Dermis microvascular lymphatic vessel endothelial cell (primary cell): ENCODE data around the gene EEF1A2. TPM values are rescaled to one million over a fixed set of nuclear protein-coding genes. Genes with fewer than 3 reads are reported as not detected.
A peak's percentile ranks its signal among the peaks of the same experiment; 100 is the strongest.

Source experiments
- DNase-seq, 2 donors: peaks; one replicate each; pipeline versions ENCODE4 v3.0.0 to v3.0.0-alpha.2; 2010; ENCODE audit warnings: low read depth in 2 of 2
- total RNA-seq: library from RNA; depleted of rRNA; stranded (reverse); fragments of >200 nt; gene quantifications from 2 replicates; pipeline ENCODE4 v1.2.1, GENCODE V29; 2014

EEF1A2 gene
- total RNA-seq = 9.2 and 22.0 TPM in 2 replicates

DNA sequence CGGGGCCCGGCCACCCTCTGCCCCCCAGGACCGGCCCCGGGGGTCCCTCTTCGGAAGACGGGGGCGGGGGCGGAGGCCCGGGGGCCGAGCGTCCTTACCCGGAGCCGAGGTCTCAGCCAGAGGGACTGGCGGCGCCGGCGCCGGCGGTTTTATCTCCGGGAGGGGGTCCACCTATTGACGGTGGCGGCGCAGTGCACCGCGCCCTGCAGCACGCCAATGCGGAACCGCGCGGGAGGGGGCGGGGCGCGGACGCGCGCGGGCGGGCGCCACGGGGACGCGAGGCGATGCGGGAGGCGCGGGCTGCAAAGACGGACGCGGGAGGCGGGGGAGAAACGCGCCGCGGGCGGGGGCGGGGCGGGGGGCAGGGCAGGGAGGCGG is at the start of gene EEF1A2:
Gene EEF1A2, minus strand, starts transcription at position 124 of the 378 bp plus-strand sequence. CDS start 1,320 bp downstream, outside the sequence.
- peak in 1 of 2 donors; percentile 30 for DNase-seq

DNA sequence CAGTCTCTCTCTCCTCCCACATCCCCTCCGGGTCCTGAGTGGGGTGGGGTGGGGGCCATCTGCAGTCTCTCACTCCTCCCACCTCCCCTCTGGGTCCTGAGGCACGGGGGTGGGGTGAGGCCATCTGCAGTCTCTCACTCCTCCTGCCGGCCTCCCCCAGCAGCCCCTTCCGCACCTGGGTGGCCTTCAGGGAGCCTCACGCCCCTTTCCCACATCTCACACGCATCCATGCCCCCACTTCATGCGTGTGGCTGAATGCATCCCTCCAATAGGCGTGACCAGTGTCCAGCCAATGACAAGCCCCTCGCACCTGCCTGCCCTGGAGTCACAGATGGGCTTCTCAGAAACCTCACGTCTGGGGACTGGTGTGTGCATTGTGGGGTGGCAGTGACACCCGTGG is 49.7 kb upstream of the EEF1A2 start:
- no peak for DNase-seq

DNA sequence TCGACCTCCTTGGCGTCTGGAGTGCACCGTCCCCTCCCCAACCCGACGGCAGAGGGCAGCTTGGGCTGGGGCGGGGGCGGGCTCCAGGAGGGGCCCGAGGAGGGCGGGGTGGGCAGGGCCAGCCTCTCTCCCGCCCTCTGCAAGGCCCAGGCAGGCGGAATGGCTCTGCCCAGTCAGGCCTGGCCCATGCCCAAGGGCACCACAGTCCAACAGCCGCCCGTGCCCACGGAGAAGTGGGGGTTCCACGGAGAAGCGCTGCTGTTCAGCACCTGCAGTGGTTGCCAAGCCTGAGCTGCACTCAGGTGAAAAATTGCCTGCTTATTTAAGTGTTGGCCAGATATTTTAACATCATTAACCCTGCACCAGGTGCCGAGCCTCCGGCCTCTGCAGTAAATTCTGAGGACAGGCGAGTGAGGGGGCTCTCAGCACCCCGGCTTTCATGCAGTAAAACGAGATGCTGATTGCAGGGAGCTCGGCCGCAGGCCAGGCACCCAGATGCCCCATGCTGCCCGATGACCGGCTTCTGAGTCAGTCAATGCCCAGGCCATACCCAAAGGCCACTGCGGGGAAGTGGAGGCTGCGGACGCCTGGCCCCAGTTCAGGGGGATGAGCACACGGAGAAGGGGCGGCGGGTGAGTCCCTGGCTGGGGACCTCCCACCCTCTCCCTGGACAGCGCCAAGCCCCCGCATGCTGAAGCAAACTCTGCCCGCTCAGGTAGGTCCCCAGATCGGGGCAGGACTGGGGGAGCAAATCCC is 49.0 kb upstream of the EEF1A2 start, which contains the start of gene SRMS:
Gene SRMS, minus strand, starts transcription at position 25 of the 756 bp plus-strand sequence. CDS start 286 bp downstream, outside the sequence.
- no peak for DNase-seq

DNA sequence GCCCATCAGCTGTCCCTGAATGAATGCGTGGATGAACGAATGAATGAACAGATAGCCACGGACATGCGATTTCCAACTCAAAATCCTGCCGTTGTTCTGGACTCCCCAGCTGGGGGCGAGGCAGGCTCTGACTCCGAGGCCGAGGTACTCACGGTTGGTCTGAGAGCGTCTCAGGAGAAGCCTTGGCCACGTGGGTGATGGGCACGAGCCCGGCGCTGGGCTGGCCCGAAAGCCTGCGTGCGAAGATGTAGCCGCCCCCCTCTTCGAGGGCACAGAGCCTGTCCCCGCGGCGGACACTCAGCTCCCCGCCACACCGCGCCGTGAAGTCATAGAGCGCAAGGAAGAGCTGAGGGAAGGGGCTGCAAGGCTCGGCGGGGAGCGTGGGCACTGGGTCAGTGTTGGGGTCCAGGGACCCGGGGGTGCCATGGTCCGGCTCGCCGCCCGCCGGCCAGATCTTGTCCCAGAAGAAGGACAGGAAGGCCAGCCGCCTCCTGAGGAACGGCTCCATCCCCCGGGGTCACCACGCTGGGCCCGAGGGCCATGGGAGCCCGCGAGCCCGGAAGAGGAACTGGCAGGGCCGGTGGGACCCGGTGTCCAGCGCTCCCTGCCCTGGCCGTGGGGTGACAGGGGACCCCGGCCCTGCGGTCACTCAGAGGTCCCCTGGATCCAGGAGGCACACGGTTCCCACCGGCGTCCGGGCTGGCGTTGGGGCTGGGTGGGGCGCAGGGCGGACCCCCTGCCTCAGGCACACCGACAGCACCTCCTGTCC is 48.3 kb upstream of the EEF1A2 start:
- no peak for DNase-seq

DNA sequence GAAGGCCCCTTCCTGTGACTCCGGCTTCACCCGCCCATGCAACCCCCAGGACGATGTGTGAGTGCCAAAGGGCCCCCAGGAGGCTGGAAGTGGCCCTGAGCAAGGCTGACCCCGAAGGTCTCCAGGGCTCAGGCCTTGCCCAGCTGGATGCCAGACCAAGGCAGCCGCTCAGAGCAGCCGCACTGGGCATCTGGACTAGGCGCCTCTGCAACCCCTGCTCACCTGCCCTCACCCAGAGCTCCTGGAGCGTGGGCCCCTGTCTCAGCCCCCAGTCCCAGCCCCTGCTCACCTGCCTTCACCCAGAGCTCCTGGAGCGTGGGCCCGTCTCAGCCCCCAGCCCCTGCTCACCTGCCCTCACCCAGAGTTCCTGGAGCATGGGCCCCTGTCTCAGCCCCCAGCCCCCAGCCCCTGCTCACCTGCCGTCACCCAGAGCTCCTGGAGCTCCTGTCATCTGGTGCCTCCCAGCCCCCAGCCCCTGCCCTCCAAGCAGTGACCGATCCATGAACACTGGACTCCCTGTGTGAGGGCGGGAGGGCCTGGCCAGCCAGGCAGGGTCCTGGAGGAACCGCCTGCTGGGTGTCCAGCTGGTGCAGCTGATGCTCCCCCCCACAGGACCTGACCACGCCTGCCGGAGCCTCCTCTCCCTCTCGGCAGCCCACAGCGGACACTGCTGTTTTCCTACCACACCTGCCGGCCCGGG is 47.5 kb upstream of the EEF1A2 start:
- DNase-seq = no peak

DNA sequence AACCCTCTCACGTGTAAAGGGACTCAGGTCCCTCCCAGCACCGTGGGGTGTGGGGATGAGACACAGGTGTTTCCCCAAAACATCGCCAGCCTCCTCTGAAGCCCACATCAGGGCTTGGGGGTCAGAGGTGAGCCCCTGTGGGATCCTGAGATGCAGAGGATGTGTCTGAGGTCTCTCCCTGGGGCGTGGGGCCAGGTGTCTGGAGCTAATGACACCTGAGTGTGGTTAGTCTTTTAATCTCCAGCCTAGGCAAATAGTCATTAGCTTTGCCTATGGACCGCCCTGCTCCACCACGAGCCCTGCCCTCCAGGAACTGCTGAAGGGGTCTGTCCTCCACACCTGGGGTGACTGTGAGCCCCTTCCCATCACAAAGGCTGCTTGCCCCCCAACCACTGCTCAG is 46.9 kb upstream of the EEF1A2 start:
- no peak for DNase-seq

DNA sequence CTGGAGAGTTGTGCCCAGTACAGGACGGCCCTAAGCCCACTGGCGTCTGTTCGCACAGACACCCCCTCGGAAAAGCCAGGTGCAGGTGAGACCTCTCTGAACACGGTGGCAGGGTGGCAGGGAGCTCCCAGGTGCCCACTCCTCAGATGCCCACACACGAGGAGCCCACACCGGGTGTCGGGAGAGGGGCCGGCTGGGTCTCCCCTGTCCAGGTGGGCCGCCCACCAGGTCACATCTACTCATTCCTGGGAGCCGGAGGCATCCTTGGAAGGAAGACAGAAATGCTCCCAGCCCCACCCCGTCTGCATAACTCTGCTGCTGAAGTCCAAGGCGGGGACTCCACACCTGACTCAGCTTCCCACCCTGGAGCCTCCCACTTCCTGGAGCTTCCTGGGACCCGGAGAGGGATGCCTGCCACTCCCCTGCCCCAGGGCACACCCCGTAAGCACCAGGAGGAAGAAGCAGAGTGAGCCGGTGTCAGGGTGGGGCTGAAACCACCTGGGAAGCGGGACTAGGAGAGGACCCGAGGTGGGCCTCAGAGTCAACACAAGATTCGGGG is 46.2 kb upstream of the EEF1A2 start:
- DNase-seq = no peak

DNA sequence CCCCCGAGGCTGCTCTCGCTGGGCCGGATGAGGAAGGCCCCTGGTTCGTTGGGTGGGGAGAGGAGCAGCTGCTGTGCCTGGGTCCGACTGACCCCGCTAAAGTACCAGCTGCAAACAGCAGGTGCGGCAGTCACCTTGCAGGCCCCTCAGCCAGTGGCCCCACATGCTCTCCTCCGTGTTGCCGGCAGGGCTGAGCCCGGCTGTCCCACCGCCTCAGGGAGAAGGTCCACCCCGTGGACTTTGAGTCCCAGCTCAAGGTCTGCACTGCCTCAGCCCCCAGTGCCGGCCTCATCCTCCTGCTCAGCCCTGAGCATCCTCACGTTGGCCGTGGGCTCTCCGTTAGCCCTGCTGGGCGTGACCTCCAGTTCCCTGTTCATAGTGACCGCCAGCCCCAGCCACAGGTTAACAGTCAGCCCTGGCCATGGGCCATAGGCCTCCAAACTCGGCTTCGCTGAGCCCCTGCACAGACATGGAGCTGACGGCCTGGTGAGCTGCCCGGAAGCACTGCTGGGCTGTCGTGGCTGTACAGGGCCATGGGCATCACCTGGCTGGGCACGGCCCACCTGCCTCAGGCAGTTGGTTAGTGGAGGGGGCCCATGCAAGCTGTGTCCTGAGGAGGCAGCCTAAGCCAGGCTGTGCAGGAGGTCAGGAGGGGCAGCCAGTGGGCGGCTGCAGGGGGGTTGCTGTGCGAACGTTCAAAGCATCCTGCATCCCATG is 45.5 kb upstream of the EEF1A2 start:
- DNase-seq = no peak

DNA sequence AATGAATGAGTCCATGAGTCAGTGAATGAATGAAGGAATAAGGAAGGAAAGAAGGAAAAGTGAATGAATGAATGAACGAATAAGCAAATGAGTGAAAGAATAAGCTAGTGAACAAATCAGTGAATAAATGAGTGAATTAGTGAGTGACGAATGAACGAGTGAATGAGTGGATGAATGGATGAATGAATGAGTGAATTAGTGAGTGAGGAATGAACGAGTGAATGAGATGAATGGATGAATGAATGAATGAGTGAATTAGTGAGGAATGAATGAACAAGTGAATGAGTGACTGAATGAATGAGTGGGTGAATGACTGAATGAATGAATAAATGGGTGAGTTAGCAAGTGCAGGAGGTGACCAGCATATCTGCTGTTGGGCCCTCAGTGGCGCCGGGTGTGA is 44.9 kb upstream of the EEF1A2 start:
- no peak for DNase-seq

DNA sequence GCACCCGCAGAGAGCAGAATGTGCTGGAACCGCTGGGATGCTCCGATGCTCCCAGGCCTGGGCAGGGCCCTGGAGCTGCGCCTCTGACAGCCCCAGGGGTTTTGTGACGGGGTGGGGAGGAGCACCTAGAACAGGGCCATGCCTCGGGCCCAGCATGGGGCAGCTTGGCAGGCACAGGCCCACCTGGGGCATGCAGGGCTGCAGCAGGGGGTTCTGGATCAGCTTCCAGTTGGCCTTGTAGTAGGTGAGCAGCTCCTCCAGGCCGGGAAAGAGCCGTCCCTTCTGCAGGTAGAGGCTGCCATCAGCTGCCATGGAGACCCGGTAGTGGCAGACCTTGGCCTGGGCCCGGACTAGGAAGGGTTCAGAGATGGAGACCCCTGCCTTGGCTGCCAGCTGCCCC is 44.2 kb upstream of the EEF1A2 start:
- DNase-seq = no peak

DNA sequence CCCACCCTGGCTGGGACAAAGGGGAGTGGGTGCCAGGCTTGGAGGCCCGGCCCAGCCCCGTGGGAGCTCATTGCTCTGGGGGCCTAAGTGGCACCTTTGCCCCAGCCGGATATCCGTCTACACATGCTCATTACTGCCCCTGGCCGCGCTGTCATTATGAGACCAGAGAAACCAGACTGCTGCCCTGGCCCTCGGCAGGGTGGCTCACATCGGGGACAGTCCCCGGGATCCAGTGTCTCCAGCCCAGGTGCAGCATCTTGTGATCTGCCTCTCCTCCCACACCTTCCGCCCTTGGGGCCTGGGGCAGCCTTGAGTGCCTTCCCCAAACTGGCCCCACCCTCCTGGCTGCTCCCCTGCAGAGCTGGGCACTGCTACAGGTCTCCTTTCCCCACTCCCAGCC is 43.8 kb upstream of the EEF1A2 start:
- no peak for DNase-seq

DNA sequence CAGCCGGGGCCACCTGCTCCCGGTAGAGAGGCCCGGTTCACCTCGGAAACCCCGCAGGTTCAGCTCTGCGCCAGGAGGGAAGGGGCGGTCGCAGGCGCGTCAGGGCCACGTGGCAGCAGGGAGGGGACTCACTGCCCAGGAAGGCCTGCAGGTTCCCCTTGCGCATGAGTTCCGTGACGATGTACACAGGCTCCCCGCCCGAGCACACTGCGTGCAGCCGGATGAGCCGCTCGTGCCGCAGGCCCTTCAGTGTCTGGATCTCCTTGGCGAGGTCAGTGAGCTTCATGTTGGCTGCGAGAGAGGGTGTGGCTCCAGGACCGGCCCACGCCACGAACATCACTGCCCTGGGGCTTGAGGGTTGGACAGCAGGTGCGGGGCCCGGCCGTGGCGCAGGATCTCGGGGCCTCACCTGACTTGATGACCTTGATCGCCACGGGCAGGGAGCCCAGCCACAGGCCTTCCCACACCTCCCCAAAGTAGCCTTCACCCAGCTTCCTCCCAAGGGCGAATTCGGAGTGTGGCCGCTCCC is 43.2 kb upstream of the EEF1A2 start:
- DNase-seq = no peak

DNA sequence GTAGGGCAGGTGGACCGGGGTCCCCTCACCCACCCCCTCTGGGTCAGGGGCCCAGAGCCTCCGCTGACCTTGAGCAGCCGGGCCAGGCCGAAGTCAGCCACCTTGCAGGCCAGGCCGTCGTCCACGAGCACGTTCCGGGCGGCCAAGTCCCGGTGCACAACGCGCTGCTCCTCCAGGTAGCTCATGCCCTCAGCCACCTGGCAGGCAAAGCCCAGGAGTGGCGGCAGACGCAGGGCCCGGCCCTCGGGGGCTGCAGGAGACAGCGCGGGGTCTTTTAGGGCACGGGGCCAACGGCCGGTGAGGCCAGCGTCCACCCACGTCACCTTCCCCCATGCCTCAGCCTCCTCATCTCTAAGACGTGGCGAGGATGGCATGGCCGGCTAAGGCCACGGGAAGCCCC is 42.5 kb upstream of the EEF1A2 start:
- DNase-seq = no peak

DNA sequence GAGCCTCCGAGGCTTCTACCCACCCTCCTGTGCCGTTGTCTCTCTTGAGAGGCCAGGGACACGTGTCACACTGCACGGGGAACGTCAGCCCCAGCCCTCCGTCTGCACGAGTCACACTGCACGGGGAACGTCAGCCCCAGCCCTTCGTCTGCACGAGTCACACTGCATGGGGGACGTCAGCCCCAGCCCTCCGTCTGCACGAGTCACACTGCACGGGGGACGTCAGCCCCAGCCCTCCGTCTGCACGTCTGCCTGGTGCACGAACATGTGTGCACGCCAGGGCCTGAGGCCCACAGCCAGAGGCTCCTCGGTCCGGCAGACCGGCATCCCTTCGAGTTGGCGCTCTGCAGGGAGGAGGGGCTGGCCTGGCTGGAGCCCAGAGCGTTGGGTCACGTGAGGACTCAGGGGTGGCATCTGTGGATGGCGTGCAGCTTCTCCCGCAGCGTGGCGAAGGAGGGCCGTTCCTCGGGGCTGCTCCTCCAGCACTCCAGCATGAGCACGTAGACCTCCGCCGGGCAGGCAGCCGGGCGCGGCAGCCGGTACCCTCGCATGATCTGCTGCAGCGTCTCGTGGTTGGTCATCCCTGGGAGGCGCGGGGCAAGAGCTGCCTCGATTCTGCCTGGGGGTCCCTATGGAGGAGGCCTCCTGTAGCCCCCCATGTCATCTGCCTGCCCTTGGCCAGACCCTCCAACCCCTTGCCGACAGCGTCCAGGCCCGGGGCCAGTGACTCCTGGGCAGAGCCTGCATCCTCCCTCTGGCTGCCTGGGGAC is 41.7 kb upstream of the EEF1A2 start:
- no peak for DNase-seq

DNA sequence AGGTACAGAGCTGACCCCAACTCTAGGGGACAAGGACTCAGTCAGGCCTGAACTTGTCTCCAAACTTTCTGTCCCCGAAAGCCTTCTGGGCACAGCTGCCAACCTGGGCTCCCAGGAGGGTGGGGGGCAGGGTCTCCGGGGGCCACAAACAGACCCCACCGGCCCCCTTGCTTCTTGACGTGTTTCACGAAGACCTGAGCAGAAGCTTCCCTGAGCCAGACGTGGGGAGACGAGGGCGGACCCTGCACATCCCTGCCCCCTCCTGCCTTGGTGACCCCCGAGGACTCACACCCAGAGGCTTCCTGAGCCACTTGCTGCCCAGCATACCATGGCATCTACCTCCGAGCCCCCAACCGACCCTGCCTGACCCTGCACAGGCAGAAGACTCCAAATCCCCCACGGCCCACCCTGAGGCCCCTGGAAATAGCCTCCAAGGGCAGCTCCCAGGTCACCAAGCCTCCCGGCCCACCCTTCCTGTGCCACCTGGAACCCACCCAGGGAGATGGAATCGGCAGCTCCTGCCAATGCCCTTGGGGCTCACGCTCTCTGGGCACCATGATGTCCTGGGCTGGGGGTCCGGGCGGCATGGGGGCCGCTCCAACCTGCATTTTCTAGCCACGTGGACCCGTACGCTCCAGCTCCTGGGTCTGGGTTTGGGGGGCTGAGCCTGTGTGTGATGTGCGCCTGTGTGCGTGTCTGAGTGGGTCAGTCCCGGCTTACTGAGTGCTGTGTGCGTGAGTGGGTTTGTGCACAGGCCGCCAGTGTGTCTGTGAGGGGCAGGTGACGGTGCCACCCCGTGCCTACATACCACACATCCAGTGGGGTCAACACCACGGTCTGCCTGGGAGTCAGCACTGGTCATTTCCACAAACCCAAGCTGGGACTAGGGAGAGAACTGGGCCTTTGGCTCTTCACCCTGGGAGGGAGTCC is 40.8 kb upstream of the EEF1A2 start:
- no peak for DNase-seq

DNA sequence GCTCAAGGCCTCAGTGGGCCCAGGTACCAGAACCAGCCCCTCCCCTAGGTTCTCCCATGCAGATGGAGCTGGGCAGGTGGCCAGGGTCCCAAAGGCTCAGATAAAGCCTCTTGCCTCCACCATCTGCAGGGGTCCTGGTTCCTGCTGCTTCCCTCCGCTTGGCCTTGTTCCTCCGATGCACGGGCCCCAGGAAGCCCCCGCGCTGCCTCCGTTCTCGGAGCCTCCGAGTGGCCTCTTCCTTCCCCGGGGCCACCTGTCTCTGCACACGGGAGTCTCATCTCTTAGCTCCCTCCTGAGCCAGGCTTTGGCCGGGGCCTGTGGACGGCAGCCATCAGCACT is 40.2 kb upstream of the EEF1A2 start:
- DNase-seq = no peak

DNA sequence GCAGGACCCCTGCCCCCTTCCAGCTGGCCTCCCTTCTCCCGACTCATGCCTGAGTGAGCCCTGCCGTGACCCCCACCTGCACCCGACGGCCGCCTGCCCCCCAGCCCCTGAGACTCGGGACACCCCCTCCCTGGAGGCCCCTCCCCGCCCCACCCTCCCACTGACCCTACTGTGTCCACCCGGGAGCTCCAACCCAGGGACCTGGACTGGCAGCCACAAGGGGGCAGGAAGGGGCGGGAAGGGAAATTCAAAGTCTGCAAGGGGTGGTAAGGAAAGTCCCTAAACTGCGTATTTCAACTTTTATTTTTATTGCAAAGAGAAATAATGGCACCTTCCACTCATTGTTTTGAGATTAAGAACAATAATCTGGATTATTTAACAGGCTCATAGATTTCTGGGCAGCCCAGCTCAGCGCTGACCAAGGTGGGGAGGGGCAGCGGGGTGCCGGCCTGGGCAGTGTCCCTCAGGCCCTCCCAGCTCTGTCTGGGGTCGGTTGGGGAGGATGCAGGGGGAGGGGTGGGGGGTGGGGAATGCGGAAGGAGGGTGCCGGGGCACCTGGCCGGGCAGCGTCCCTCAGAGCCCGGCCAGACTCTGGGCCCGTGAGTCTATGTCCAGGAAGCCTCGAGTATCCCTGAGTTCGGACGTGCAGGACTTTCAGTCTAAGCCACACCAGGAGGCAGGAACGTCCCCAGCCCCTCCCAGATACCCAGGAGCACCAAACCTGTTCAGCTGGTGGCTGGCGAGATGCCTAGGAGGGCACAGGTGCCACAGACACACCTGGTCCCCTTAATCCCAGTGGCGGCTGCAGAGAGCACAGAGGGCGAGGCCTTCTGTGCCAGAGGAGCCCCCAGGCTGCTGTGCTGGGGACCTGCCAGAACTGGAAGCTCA is 39.6 kb upstream of the EEF1A2 start:
- DNase-seq = peak; percentile 50 to 54

DNA sequence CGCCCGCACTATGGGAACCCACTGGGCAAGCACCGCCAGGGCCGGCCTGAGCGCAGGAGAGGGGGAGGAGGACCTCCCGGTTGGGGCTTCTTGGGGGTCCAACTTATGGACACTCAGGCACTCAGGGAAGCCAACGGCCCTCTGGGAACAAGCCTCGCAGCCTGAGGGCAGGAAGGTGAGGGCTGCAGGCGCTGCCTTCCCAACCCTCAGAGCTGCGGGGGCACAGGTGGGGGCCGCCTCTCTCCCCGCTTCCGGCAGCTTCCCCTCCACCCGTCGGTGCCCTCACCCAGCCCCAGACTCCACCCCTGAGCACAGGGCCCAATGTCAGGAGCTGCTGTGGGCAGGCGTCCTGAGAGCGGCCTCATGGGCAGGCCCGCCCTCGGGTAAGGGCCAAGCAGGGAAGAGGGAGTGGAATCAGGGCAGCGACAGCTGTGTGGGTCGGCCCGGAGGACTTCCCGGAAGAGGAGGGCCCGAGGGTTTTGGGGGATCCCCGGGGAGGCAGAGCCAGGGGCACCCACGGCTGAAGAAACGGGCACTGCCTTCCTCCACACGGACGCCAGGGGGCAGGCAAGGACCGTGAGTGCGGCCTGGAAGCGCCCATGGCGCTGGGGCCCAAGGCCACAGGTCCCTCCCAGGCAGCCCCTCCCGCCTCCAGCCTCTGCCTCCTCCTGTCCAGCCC is 38.8 kb upstream of the EEF1A2 start:
- DNase-seq = peak; percentile 84 to 85
